Measurements from ENCODE around the gene CDK17. TPM values are rescaled to one million over a fixed set of nuclear protein-coding genes. Genes with fewer than 3 reads are reported as not detected.

Gene CDK17
- total and polyA plus RNA-seq, 2 donors (not counting 1 experiment from before 2014, with no cell fraction given): 15.6 to 87.8 TPM

GRCh38 chr12:96294831-96295230 lies 105.4 kb downstream of the CDK17 start:
- peaks cover 8% of the 10 kb centered on the region for H3K79me2 ChIP-seq (ENCODE audit: control insufficient read depth, insufficient read depth, low read length)
- H3K27ac ChIP-seq (ENCODE audit: low read length in 2 of 2): no peak overlapping the region
- H3K27ac Mint-ChIP-seq: no peak overlapping the region
- H3K27me3 Mint-ChIP-seq: no peaks in the 10 kb centered on the region
- H3K4me1 ChIP-seq (ENCODE audit: control insufficient read depth in 2 of 2, insufficient read depth in 2 of 2, low read length in 2 of 2): no peaks in the 10 kb centered on the region
- no peaks in the 10 kb centered on the region for H3K9me3 ChIP-seq (ENCODE audit: control extremely low read depth in 1 of 3, control insufficient read depth in 2 of 3, insufficient read depth in 1 of 3, low read length in 2 of 3)
- TF ChIP-seq CTCF (IDR thresholded peaks at IDR 0.05): no peak
- TF ChIP-seq EZH2 (IDR thresholded peaks at IDR 0.05; ENCODE audit: borderline replicate concordance, insufficient read depth, low read depth, low read length, poor library complexity, severe bottlenecking): no peak
- intact Hi-C loops (cut with micrococcal nuclease): no loop called here
- no peaks in the 10 kb centered on the region for H4K20me1 ChIP-seq (ENCODE audit: control insufficient read depth, insufficient read depth, low read length, poor library complexity, severe bottlenecking)
- peaks cover 14 to 42% of the 10 kb centered on the region in 2 experiments for H3K36me3 ChIP-seq (replicated peaks in 1 of 2; ENCODE audit: control extremely low read depth in 1 of 2, control insufficient read depth in 1 of 2, extremely low read depth in 1 of 2, insufficient read depth in 2 of 2, low read length in 1 of 2)
- no peak overlapping the region for H3K4me3 ChIP-seq (ENCODE audit: control extremely low read depth in 1 of 5, extremely low read depth in 1 of 5, insufficient read depth in 1 of 5, low read depth in 2 of 5, low read length in 4 of 5)
- H3K27me3 ChIP-seq (replicated peaks in 1 of 4; ENCODE audit: control extremely low read depth in 1 of 4, control insufficient read depth in 3 of 4, insufficient read depth in 4 of 4, low read length in 3 of 4): no peaks in the 10 kb centered on the region
- no peak overlapping the region for H3K4me2 ChIP-seq (replicated peaks; ENCODE audit: low read depth, low read length, poor library complexity, severe bottlenecking)
- ChIA-PET POLR2A (no interaction called here), CTCF (interaction anchor here (1.2 to 1.5 kb wide), 2 partner anchors 105 to 222 kb away, joined by 5 to 7 read pairs; no protein-coding TSS in a partner anchor)
- WGBS (ENCODE audit: insufficient coverage): 80% methylated on average over 1 of the region's 3 CpGs
- H2AFZ ChIP-seq (ENCODE audit: insufficient read depth, low read depth, low read length, poor library complexity, severe bottlenecking): no peak overlapping the region
- no peak overlapping the region for H3K9ac ChIP-seq (ENCODE audit: low read length)
- peaks cover 6% of the 10 kb centered on the region for H3K4me1 Mint-ChIP-seq
- ATAC-seq (ENCODE audit: low read depth) (no peak), DNase-seq (no peak)
- H3K9me3 Mint-ChIP-seq (ENCODE audit: insufficient read depth): no peaks in the 10 kb centered on the region
- H3K4me3 Mint-ChIP-seq: no peak overlapping the region

- intact Hi-C loops (cut with micrococcal nuclease): no loop called here
- POLR2A ChIA-PET: no interaction called here
- no peak overlapping the region for H3K4me3 Mint-ChIP-seq
- Histone ChIP-seq H3K27me3 (replicated peaks in 1 of 4; ENCODE audit: control extremely low read depth in 1 of 4, control insufficient read depth in 3 of 4, insufficient read depth in 4 of 4, low read length in 3 of 4) (no peaks in the 10 kb centered on the region), H3K79me2 (ENCODE audit: control insufficient read depth, insufficient read depth, low read length) (peaks cover 8% of the 10 kb centered on the region), H3K9ac (ENCODE audit: low read length) (no peak overlapping the region), H3K9me3 (ENCODE audit: control extremely low read depth in 1 of 3, control insufficient read depth in 2 of 3, insufficient read depth in 1 of 3, low read length in 2 of 3) (no peaks in the 10 kb centered on the region), H3K27ac (ENCODE audit: low read length in 2 of 2) (no peak overlapping the region), H4K20me1 (ENCODE audit: control insufficient read depth, insufficient read depth, low read length, poor library complexity, severe bottlenecking) (no peaks in the 10 kb centered on the region), H3K4me1 (ENCODE audit: control insufficient read depth in 2 of 2, insufficient read depth in 2 of 2, low read length in 2 of 2) (no peaks in the 10 kb centered on the region), H2AFZ (ENCODE audit: insufficient read depth, low read depth, low read length, poor library complexity, severe bottlenecking) (no peak overlapping the region), H3K4me2 (replicated peaks; ENCODE audit: low read depth, low read length, poor library complexity, severe bottlenecking) (no peak overlapping the region), H3K4me3 (ENCODE audit: control extremely low read depth in 1 of 5, extremely low read depth in 1 of 5, insufficient read depth in 1 of 5, low read depth in 2 of 5, low read length in 4 of 5) (no peak overlapping the region), H3K36me3 (replicated peaks in 1 of 2; ENCODE audit: control extremely low read depth in 1 of 2, control insufficient read depth in 1 of 2, extremely low read depth in 1 of 2, insufficient read depth in 2 of 2, low read length in 1 of 2) (peaks cover 12 to 42% of the 10 kb centered on the region in 2 experiments)
- ATAC-seq (ENCODE audit: low read depth): no peak
- CTCF ChIA-PET: interaction anchor here (1.0 to 1.6 kb wide), 2 partner anchors 91 to 375 kb away, joined by 3 read pairs; no protein-coding TSS in a partner anchor
- DNase-seq: no peak
- no CpG with 5 or more reads among the region's 2 CpGs for WGBS (ENCODE audit: insufficient coverage)
- H3K4me1 Mint-ChIP-seq: peaks cover 6% of the 10 kb centered on the region
- TF ChIP-seq EZH2 (IDR thresholded peaks at IDR 0.05; ENCODE audit: borderline replicate concordance, insufficient read depth, low read depth, low read length, poor library complexity, severe bottlenecking): no peak
- no peak for TF ChIP-seq CTCF (IDR thresholded peaks at IDR 0.05)
- no peaks in the 10 kb centered on the region for H3K9me3 Mint-ChIP-seq (ENCODE audit: insufficient read depth)
- no peaks in the 10 kb centered on the region for H3K27me3 Mint-ChIP-seq
- H3K27ac Mint-ChIP-seq: no peak overlapping the region
Measured at GRCh38 chr12:96293093-96293492, 107.1 kb downstream of the CDK17 start.

Data from B cell (primary cell).